Right lobe of liver (tissue), 4 donors: Measurements from ENCODE around the gene PPP1R10.

Experiments
- CTCF ChIP-seq, 4 donors: fragments of 200-600 bp in 3 of 4; fragments of 450-650 bp in 1 of 4; IDR thresholded peaks; one replicate each; pipeline versions ENCODE4 v1.5.1 to v1.8.0; 2016 to 2022; ENCODE audit warnings: antibody characterized with exemption in 4 of 4, mild to moderate bottlenecking in 2 of 4
- POLR2A ChIP-seq: fragments of 450-650 bp; IDR thresholded peaks from one replicate; pipeline ENCODE4 v1.6.1; 2017; ENCODE audit warnings: antibody characterized with exemption, mild to moderate bottlenecking
- donor health status: DM: no; HTN: no; CAD: no.
- donor health status: DM: no; HTN: no; CAD: no.
- donor health status: DM: no; HTN: yes; CAD: no.

- TF ChIP-seq POLR2A (no peak), CTCF (IDR thresholded peaks at IDR 0.05) (no peak)
Measured at GRCh38 chr6:30635834-30636233, 18.8 kb upstream of the PPP1R10 start.
